Lower lobe of right lung (tissue), 2 donors: ENCODE results near the gene FAM234B. TPM values are rescaled to one million over a fixed set of nuclear protein-coding genes. Genes with fewer than 3 reads are reported as not detected.

Experiments used
- ATAC-seq, 2 donors: fragments of 200-7000 bp; cut with Tn5 transposase; one replicate each; pipeline ENCODE4 v1.9.1; 2020 to 2022; ENCODE audit warnings: mild to moderate bottlenecking in 2 of 2, moderate library complexity in 2 of 2
- DNase-seq: peaks from one replicate; pipeline ENCODE4 v3.0.0-alpha.2; 2020
- H3K27ac ChIP-seq: fragments of 200-600 bp; one replicate; pipeline ENCODE4 v1.8.0; 2022
- H3K27me3 ChIP-seq: fragments of 200-600 bp; one replicate; pipeline ENCODE4 v1.8.0; 2022; ENCODE audit warnings: low read depth
- H3K36me3 ChIP-seq: fragments of 200-600 bp; one replicate; pipeline ENCODE4 v1.8.0; 2022; ENCODE audit warnings: mild to moderate bottlenecking
- H3K4me1 ChIP-seq: fragments of 200-600 bp; one replicate; pipeline ENCODE4 v1.8.0; 2022
- H3K4me3 ChIP-seq: fragments of 200-600 bp; one replicate; pipeline ENCODE4 v1.8.0; 2022; ENCODE audit warnings: mild to moderate bottlenecking
- H3K9me3 ChIP-seq: fragments of 200-600 bp; one replicate; pipeline ENCODE4 v1.8.0; 2022
- CTCF ChIP-seq: fragments of 200-600 bp; IDR thresholded peaks from one replicate; pipeline ENCODE4 v1.8.0; 2022; ENCODE audit warnings: antibody characterized with exemption, mild to moderate bottlenecking
- intact Hi-C: fragments of 100-400 bp; cut with DNase I; formaldehyde crosslinking; loops from one replicate; pipeline ENCODE4 v1.11.0; 2022
- total RNA-seq: library from RNA; stranded (reverse); fragmentation: NEBNext Ultra II Directional; extraction: Animal tissue kit (Norgen Biotek cat#: 25700); gene quantifications from one replicate; pipeline ENCODE4 v1.2.1, GENCODE V29; 2021
- donor health status: DM: no; HTN: yes; CAD: no; lungs with severe emphysema.

Gene FAM234B
- total RNA-seq, 1 donor from 2014 or later = 7.5 TPM

DNA sequence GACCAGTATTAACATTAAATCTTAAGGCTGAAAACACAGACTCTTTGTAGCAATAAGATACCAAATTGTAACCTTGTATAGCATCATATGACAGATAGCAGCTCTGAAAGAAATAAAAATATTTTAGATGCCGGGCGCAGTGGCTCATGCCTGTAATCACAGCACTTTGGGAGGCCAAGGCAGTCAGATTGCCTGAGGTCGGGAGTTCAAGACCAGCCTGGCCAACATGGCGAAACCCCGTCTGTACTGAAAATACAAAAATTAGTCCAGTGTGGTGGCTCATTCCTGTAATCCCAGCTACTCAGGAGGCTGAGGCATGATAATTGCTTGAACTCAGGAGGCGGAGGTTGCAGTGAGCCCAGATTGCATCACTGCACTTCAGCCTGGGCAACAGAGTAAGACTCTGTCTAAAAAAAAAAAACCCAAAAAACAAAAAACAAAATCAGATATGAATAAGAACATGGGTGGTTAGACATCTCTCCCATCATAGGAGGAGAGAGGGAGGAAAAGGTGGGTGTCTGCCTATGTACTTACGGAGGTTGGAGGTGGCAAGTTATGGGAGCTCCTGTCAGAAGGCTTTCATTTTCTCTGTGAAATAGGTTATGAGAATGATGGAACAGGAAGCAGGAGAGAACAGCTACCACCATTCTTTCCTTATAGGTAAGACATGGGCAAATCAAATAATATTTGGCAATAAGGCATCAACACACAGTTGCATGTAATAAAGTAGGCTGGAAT, 36.5 kb upstream of the FAM234B start:
- Histone ChIP-seq H3K27ac (no peak overlapping the region), H3K9me3 (no peaks in the 10 kb centered on the region), H3K27me3 (no peaks in the 10 kb centered on the region), H3K4me3 (no peak overlapping the region), H3K36me3 (no peaks in the 10 kb centered on the region), H3K4me1 (no peaks in the 10 kb centered on the region)
- ATAC-seq = no peak
- TF ChIP-seq CTCF = no peak
- no peak for DNase-seq
- intact Hi-C loops = no loop called here

GRCh38 chr12:13008741-13009380, 35.3 kb upstream of the FAM234B start:
- intact Hi-C loops = no loop called here
- no peak for TF ChIP-seq CTCF
- H3K4me3 ChIP-seq = no peak overlapping the region

DNA sequence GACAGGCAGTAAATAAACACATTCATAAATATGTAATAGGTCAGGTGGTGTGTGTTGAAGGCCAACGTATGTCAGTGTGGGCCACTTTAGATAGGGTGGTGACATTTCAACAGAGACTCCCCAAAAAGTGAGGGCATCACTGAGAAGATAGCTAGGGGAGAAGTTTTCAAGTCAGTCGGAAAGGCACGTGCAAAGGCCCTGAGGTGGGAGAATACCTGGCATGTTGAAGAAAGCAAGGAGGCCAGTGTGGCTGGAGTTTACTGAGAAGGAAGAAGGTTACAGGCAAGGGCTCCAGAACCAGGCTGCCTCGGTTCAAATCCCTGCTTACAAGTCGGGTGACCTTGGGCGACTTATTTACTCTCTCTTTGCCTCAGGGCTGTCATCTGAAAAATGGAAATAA, 33.1 kb upstream of the FAM234B start:
- no peak overlapping the region for H3K27ac ChIP-seq
- intact Hi-C loops = no loop called here
- no peaks in the 10 kb centered on the region for H3K27me3 ChIP-seq
- H3K4me1 ChIP-seq = no peaks in the 10 kb centered on the region
- DNase-seq (no peak), ATAC-seq (no peak)
- no peak overlapping the region for H3K4me3 ChIP-seq
- no peak for TF ChIP-seq CTCF
- H3K9me3 ChIP-seq = no peaks in the 10 kb centered on the region
- no peaks in the 10 kb centered on the region for H3K36me3 ChIP-seq

More at GRCh38 chr12:13008741-13009380, 35.3 kb upstream of the FAM234B start:
- Histone ChIP-seq H3K27ac (no peak overlapping the region), H3K27me3 (no peaks in the 10 kb centered on the region), H3K36me3 (no peaks in the 10 kb centered on the region), H3K9me3 (no peaks in the 10 kb centered on the region), H3K4me1 (no peaks in the 10 kb centered on the region)
- ATAC-seq (no peak), DNase-seq (no peak)

DNA sequence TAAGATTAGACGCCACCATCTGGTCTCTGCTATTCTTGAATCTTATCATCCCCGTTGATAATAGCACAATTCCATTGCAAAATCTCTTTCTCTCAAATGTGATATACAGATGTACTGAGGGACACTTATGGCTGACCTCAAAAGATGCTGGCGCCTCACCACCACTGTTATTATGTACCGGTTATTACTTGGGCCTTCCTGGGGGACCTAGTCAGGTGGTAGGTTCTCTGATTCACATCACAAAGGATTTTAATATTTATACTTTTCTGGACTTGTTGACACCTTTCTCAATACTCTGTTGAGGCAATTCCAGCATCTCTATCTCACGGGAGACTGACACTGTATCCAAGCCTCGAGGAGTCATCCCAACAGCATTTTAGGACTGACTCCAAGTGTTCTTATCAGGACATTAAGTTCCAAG, 21.3 kb upstream of the FAM234B start:
- Histone ChIP-seq H3K4me1 (no peaks in the 10 kb centered on the region), H3K27ac (no peak overlapping the region), H3K4me3 (no peak overlapping the region), H3K36me3 (no peaks in the 10 kb centered on the region), H3K9me3 (no peaks in the 10 kb centered on the region), H3K27me3 (no peaks in the 10 kb centered on the region)
- ATAC-seq (no peak), DNase-seq (no peak)
- intact Hi-C loops = no loop called here
- TF ChIP-seq CTCF = no peak

DNA sequence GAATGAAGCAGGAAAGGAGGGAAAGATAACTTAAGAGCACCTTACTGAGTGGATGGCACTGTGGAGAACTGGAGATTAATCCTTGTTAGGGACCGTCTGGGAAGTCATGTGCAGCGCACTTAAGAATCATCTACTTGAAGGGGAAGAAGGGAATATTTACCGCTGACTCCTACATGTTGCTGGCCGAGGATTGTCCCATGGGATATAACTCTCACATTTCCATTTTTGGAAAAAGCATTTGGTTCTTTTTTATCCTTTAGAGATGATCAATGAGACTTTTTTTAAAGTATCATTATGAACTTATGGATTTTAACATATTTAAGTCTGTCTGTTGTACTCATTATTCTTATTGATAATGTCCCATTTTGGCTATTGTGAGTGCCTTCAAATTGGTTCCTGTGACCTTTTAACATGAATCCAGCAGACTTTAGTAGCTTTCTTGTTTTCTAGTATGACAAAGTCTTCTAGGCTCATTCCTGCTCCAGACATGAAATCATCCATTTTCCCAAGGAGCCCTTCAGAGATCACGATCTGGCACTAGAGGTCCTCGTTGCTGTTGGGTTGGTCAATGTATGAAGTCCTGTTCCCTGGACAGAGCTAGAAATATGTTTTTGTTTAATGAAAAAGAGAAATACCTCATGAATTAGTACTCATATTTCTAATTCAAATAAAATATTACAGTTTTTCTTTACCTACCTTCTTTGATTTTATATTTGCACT, 20.2 kb upstream of the FAM234B start:
- H3K27me3 ChIP-seq = no peaks in the 10 kb centered on the region
- no peaks in the 10 kb centered on the region for H3K4me1 ChIP-seq
- no peak overlapping the region for H3K4me3 ChIP-seq
- no peaks in the 10 kb centered on the region for H3K9me3 ChIP-seq
- H3K36me3 ChIP-seq = no peaks in the 10 kb centered on the region
- no peak for DNase-seq
- intact Hi-C loops = no loop called here
- TF ChIP-seq CTCF = no peak
- ATAC-seq = peak in 1 of 2 donors; percentile 74
- no peak overlapping the region for H3K27ac ChIP-seq
